ENCODE measurements around the gene ZACN.
"Not testable (repeated sequence)": the region's sequence is repeated elsewhere in the genome, so short reads cannot be mapped to it uniquely, and the experiment has no call there.

ZACN gene

DNA sequence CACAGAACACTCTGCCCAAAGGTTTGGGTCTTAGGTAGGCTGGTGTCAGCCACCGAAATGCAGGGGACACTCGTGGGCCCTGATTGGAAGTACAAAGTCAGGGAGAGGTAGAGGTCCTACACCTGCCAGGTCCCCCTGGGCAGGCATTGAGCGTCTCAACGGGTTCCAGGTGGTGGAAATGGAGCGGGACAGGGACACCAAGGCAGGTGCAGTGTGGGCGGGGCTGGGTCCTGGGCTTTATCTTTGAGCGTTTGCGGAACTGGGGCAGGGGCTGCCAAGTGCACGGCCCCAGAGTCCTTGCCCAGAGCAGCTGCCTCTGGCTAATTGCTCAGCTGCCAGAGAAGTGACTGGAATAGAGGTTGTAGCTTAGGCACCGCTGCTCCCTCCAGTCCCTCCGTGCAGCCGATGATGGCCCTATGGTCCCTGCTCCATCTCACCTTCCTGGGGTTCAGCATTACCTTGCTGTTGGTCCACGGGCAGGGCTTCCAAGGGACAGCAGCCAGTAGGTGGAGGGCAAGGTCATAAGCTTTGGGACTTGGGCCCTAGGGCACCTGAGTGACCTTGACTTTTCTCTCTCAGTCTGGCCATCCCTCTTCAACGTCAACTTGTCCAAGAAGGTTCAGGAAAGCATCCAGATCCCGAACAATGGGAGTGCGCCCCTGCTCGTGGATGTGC, at the start of gene ZACN:
ZACN (plus strand) TSS at position 323 of the 675 bp plus-strand sequence; CDS start at position 406, 83 bp downstream.
- DNase-seq (ENCODE audit: low read depth in 2 of 2), result no peak

DNA sequence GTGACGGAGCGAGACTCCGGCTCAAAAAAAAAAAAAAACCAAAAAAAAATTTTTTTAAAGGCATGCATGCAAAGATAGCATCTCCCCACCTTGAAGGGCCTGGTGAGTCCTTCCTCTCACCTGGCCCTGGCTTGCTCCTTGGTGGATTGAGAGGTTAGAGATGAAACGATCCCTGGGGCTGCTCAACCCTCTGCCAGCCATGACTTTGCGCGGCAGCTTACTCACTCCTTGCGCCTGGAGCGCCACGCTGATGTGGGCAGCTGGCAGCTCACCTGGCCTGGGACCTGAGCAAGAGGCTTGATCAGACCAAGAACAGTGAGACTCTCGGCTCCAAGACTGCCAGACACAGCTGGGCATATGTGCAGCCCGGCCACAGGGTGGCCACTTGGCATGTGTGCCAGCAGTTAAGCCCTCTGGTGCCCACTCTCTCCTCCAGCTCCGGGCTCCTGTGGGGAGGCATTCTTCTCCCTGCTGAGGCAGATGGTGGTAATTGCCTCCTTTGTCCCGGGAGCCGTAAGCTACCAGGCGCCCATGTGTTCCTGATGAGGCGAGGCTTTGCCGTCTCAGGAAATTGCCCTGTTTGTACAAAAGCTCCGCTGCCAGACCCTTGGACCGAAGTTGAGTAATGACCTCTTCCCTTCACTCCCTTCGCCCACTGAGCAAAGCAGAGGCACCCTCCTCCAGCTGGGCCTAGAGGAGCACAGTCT, 46.8 kb upstream of the ZACN start:
- no peak for DNase-seq (ENCODE audit: low read depth in 2 of 2)

DNA sequence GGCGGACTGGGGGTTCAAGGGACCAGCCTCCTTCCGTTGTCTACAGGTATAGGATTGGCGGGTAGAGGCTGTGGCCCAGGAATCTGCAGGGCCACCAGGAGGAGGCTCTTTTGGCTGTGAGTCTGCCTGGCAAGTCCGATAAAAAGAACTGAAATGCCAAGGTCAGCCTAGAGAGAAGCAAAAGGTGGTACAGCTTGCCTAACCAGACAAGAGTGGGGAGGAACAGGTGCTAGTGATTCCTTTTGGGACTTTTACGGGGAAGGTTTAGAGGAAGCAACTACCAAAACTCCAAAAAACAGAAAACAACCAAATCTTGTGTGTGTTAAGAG, 46.2 kb upstream of the ZACN start:
- no peak for DNase-seq (ENCODE audit: low read depth in 2 of 2)

DNA sequence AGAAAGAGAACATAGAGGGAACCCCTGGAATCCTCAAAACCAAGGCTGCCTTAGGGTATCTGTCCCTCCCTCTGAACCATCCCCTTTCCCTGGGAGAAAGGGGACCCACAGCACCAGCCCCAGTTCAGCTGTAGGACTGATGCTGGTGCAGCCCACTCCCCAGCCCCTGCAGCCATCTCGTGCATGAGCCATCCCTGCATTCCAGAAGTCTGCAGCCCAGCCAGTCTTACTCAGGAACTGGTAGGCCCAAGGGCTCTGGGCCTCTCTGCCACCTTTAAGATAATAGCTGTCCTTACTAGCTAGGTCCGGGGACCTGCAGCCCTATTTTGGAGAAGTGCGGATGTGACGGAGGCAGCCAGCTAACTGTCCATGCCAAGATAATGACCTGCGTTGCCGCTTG, 45.8 kb upstream of the ZACN start:
- no peak for DNase-seq (ENCODE audit: low read depth in 2 of 2)

DNA sequence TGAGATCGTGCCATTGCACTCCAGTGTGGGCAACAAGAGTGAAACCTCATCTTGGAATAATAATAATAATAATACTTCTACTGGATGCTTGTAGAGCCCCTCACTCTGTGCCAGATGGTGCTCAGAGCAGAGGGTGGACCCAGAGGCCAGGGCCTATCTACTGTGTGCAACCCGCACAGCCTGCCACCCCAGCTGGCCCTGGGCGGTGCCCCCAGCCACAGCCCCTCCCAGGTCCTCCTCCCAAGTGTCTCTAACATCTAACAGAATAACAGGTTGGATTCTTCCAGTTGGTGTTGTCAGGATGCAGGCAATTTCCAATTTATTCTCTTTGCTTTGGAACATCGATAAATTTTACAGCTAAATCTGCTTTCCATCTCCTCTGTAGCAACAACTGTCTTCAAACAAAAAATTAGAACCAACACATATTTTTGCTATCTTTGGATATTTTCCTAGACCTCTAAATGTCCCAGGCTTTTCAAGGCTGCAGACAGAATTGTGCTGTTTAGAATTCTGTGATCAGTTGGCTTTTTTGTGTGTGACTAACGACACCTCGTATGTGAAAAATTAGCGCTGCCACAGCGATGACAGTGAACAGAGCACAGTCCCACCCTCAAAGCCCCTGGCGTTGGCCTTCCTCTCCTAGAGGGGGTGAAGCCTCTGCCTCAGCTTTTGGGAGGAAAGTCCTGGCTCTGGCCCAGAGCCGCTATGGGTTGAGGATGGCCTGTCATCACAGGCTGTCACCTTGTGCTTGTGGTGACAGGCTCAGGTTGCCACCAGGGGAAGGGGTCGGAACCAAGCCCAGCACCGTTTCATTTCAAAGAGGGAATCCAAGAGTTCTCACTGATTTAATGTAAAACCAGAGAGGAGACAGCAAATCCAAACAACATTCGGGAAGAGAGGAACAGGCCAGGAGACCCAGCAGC, 44.3 kb upstream of the ZACN start:
- DNase-seq (ENCODE audit: low read depth in 2 of 2), result no peak

DNA sequence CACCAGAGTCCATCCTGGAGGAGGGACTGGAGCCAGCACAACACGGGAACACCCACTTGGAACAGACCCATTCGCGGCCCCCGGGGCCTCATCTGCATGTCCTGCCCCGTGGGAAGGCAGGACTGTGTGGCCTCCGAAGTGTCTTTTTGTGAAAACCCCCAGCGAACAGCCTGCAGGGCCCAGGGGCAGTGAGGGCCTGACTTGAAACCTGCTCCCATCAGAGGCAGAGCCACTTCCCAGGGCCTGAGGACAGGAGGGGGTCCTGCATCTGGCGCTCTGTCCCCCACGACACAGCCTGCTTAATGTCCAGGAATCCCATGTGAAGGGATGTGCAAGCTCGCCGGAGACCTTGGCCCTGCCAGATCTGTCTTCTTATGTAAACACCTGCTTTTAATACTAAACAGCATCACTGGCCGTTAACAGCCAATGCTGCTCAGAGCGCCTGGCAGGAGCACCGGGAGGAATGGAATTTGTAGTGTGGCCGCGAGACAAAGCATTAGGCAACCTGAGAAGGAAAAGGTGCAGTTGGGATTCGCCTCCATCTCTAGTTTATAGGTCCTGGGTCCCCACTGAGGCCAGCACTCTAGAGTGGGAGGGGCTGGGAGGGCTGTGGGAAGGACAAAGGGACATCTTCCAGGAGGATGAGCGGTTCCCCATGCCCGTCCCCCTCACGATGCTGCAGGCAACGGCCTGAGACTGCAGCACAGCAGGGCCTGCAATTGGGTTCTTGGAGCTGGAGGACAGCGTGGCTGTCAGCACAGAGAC, 42.3 kb upstream of the ZACN start:
- no peak for DNase-seq (ENCODE audit: low read depth in 2 of 2)

DNA sequence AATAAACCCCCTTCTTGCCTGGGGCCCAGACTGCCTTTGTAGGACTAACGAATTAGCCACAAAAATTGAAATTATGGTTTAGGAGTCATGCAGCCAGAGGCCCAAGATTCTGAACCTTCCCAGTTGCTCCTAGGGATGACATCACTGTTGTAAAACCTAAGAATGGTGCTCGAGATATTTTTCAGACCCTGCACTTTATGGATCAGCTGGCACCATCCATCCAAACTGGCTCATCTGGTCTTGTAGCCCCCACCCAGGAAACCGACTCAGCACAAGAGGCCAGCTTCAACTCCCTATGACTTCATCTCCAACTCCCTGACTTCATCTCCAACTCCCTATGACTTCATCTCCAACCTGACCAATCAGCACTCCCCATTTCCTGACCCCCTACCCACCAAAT, 40.9 kb upstream of the ZACN start:
- DNase-seq (ENCODE audit: low read depth in 2 of 2), result no peak

DNA sequence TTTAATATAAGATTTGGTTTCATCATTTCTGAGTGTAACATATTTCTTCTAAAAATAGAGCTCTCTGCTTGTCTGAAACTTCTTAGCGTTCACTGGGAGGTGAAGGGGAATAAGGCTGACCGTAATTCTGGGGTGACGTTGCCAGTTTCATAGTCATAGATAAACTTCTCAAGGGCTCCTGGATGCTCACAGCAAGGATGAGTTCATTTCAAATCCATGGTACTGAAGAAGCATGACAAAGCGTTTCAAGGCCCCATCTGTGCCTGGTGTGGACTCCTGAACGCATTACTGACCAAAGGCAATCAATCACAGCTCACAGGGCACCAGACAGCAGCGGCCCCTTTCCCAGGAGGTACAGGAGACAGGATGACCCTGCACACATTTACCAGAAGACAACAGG, 39.9 kb upstream of the ZACN start:
- DNase-seq (ENCODE audit: low read depth in 2 of 2), result no peak

DNA sequence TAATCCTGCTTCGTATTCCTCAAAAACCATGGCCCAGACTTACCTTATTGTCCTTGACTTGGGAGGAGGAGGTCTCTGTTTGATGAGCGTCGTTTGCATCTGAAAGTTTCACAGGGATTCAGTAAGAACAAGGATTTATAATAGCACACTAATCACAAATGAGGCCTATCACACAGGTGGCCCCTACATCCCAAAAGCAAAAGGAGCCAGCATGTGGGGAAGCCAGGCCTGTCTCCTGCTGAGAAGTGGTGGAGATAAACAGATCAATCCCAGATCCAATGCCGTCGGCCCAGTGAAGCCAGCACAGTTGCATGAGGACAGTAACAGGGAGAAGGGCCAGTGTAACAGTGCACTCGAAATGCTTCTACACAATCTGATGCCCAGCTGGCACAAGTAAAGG, 38.6 kb upstream of the ZACN start:
- DNase-seq (ENCODE audit: low read depth in 2 of 2), result no peak

DNA sequence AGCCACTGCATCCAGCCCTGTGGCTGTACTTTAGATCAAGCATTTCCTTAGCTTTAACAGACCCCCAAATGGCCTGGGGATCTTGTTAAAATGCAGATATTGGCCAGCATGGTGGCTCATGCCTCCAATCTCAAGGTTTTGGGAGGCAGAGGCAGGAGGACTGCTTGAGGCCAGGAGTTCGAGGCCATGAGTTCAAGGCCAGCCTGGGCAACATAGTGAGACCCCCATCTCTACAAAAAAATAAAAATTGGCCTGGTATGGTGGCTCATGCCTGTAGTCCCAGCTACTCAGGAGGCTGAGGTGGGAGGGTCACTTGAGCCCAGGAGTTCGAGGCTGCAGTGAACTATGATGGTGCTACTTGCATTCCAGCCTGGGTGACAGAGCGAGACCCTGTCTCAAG, 36.1 kb upstream of the ZACN start:
- not testable (repeated sequence) for DNase-seq (ENCODE audit: low read depth in 2 of 2)

DNA sequence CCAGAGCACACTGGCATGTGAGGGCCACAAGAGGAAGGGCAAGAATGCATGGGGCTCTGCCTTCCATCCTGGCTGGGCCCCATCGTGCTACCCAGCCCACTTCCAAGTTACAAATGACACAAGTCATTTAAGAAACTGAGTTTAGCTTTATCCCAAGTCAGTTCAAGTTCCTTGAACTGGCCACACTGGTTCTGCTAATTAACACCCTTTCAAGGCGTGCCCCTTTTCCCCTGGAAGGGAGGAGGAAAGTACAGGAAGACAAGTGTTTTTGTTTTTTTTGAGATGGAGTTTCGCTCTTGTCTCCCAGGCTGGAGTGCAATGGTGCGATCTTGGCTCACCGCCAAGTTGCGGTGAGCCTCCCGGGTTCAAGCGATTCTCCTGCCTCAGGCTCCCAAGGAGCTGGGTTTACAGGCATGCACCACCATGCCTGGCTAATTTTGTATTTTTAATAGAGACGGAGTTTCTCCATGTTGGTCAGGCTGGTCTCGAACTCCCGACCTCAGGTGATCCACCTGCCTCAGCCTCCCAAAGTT, 34.4 kb upstream of the ZACN start:
- not testable (repeated sequence) for DNase-seq (ENCODE audit: low read depth in 2 of 2)

DNA sequence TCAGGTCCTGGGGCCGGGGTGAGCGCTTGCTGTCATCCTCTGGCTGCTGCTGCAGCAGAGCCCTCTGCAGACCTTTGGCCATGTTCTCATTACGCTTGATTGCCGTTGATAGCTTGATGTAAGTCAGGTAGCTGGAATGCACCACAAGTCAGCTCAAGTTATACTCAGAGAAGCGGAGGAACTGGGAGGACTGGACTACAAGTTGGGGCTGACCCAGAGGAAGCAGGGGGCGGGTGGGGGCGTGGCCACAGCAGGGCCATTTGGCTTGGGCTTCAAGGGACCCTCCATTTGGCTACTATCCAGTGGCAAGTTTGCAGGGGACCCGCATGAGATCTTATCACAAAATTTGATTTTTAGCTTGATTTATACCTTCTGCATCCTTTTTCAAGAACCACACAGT, 32.9 kb upstream of the ZACN start:
- DNase-seq (ENCODE audit: low read depth in 2 of 2), result no peak

DNA sequence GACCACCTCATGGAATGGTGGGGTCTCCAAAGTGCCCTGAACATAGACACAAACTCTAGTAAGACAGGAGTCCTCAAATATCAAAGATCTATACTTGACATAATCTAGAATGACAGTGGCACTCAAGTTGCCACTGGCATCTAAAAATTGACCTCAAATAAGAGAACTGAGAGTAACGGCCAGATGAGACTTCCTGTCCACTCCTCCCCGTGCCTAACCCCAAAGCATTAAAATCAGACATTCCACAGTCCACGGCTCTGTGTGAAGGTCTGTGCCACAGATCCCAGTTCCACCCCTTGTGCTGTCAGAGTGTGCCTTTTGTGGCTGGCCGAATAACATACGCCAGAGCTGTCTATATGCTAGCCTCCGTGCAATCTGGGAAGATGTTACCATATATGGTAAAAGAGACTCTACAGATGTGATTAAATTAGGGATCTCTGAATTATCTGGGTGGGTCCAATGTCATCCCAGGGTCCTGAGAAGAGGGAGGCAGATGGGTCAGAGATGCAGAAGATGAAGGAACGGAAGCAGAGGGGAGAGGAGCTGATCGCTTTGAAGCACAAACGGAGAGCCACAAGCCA, 30.9 kb upstream of the ZACN start:
- DNase-seq (ENCODE audit: low read depth in 2 of 2), result no peak

DNA sequence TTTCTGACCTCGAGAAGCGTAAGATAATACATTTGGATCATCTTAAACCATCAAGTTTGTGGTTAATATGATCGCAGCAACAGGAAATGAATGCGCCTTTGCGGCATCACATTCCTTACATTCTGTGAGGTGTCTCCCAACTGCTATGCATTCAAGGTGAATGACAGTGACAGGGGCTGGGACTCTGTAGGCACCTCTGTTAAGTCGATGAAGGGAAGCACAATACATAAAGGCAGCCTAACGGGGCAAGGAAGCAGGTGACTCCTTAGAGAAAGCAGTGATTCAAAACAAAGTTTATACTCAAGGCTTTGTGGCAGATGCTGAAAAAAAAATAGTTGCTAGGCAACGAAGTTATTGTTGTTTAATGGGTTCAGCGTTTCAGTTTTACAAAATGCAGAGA, 30.3 kb upstream of the ZACN start:
- no peak for DNase-seq (ENCODE audit: low read depth in 2 of 2)

DNA sequence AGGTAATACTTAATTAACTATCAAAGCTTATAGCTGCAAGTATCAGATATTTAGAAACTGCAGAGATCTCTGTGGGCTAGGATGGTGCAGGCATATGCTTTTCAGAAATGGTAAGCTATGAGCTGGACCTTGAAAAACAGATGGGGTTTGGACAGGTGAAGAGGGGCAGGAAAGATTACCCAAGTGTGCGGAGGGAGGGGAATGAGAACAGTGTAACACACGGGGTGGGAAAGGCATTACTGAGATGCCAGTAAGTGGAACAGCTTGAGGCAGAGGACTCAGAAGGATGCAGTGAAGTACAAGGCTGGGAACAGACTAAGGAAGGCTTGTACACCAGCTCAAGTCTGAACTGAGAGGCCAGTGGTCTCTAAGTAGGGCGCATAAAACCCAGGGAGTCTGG, 29.7 kb upstream of the ZACN start:
- DNase-seq (ENCODE audit: low read depth in 2 of 2), result no peak

DNA sequence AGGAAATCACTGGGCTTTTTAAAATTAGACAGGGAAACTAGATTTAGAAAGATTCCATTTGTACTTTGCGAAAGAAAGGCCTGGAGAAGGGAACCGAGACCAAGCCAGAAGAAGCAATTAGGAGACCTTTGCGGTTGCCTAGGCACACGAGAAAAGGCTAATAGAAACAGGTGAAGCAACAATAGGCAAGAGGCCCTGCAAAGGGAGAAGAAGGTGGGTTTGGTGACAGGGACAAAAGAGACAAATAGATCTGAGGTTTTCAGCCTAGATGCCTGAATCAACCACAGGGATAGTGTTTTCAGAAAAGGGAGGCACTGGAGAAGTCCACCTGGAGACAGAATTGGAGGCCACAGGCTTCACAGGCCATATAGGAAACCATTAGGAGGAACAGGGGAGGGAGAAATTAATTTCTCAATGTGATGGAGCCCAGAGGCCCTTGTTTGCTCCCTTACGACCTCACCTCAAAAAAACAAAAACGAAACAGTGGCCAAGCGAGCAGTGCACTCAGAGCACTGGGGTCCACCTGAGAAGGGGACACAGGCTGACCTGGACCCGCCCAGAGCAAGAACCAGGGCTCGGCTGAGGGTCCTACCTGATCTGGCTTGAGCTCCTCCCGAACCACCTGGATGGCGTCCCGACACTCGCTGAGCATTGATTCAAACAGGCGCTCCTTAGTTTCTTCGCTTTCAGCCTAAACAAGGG, 29.0 kb upstream of the ZACN start:
- DNase-seq (ENCODE audit: low read depth in 2 of 2), result no peak

DNA sequence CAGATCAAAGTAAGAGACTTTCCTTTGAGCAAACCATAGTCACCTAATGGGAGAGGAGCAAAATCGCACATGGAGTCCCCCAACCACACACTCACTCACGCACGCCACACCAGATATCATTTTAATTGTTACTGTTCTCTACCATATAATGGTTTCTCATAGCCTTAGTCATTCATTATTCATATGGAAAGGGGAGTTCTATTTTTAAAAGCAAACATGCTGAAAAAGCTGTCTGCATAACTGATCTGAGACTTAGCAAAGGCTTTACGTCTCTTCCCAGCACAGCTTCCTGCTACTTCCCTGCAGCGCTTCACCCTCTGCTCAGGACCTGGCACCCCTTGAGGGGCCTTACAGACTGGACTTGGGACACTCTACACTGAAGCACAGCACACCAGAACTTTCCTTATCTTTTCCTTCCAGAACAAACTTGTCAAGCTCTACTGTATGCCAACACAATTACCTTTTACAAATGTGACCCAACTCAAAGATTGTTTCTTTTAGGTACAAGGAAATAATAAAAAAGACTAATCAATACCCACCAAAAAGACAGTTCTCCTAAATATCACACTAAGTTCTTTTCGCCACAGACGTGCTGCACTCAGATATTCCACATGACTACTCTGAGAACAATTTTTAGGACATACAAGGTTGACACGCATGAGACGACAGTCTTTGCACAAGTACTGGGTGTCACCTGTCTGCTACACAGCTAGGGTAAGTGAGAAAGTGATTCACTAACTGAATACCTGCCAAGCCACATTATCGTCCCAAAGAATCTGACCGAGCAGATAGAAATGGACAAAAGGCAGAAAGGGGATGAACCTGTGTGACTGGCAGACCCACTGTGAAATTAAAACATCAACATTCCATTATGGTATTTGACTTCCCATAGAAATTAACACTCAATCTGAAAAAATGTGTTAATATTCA, 28.2 kb upstream of the ZACN start:
- no peak for DNase-seq (ENCODE audit: low read depth in 2 of 2)

DNA sequence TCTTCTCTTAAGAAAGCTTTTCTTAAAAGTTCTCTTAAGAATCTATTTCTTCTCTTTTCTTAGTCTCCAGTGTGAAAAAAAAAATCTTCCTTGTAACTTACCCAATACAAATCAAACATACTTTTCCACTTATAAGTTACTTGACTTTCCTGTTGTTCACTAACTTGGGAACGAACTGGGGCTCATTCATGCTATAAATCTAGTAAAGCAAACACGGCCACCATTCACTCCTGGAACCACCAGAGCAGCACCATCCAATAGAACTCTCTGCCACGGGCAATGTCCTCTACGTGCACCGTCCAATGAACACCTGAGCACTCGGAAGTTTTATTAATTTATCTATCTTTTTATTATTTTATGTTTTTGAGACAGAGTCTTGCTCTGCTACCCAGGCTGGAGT, 27.4 kb upstream of the ZACN start:
- DNase-seq (ENCODE audit: low read depth in 2 of 2), result no peak

DNA sequence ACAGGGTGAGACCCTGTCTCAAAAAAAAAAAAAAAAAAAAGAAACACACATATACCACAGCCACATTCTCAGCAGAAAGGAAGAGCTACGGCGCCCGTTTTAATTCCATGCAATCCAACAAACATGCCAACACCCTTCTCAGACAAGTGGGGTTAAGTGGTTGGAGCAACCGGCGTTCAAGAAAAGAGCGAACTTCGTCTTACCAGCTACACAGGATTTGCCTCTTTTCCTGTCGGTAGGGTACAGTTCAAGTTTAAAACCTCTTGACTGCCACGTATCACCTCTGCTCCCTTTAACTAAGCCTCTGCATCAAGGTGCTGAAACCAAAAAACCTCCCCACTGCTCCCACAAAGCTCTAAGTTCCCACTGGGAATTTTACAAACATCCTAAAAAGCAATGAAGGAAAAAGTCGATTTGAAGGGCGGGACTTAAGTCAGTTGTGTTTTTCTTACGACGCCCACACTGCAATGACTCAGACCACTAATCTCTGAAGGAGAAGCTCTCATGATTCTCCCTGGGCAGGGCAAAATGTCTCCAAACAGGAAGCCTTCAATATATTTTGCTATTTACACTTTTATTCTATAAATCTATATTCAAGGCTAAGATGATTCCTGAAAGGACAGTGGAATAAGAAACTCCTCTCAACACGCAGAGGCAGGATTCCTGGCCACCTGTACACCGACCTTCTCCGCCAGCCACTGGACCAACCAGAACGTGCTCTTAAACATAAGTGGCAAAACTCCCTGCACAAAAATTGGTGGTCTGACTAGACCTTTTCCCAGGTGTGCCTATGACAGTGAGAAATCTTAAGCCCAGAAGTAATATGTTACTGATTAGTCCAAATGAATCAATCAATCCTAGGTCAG, 25.5 kb upstream of the ZACN start:
- DNase-seq (ENCODE audit: low read depth in 2 of 2), result no peak
